K562 (cell line): Measurements from ENCODE around the gene SLC22A23. TPM values are rescaled to one million over a fixed set of nuclear protein-coding genes. Genes with fewer than 3 reads are reported as not detected.

Experiments
- ARID2 ChIP-seq: fragments of 450-650 bp; IDR thresholded peaks from 2 replicates; pipeline ENCODE4 v1.6.1; 2017; ENCODE audit warnings: antibody characterized with exemption, mild to moderate bottlenecking
- CBFB ChIP-seq: sonication (generic); formaldehyde crosslinking; IDR thresholded peaks from 2 replicates; pipeline ENCODE4 v1.4.0; 2020; ENCODE audit warnings: mild to moderate bottlenecking, missing genetic modification reagents
- DACH1 ChIP-seq: fragments of 450-650 bp; IDR thresholded peaks from 2 replicates; pipeline ENCODE4 v1.6.1; 2018; ENCODE audit not compliant: partially characterized antibody
- FOXM1 ChIP-seq, 2 experiments: fragments of 450-650 bp in 1 of 2; sonication (generic) in 1 of 2; formaldehyde crosslinking in 1 of 2; IDR thresholded peaks; 2 replicates each; pipeline versions ENCODE4 v1.6.1 to v1.9.0; 2017 to 2022; ENCODE audit warnings: low read depth in 2 of 2, mild to moderate bottlenecking in 2 of 2, missing genetic modification reagents in 1 of 2, moderate library complexity in 1 of 2
- FUS ChIP-seq: fragments of 200-400 bp; formaldehyde crosslinking; optimal IDR thresholded peaks from 2 replicates; pipeline ENCODE3; 2017; ENCODE audit warnings: low read depth, low read length
- HMG20B ChIP-seq: fragments of 250-450 bp; sonication (Bioruptor Pico); IDR thresholded peaks from 2 replicates; pipeline ENCODE4 v1.5.0; 2021; ENCODE audit warnings: mild to moderate bottlenecking
- IRF2 ChIP-seq: sonication (generic); formaldehyde crosslinking; IDR thresholded peaks from 2 replicates; pipeline ENCODE4 v1.8.1; 2022; ENCODE audit warnings: mild to moderate bottlenecking, missing genetic modification reagents
- KAT8 ChIP-seq: fragments of 450-650 bp; IDR thresholded peaks from 2 replicates; pipeline ENCODE4 v1.6.1; 2016; ENCODE audit warnings: low read depth, mild to moderate bottlenecking
- KLF6 ChIP-seq: fragments of 250-450 bp; sonication (Bioruptor Pico); IDR thresholded peaks from 2 replicates; pipeline ENCODE4 v1.4.0; 2020; ENCODE audit warnings: mild to moderate bottlenecking, moderate library complexity, borderline replicate concordance
- MAFK ChIP-seq: IDR thresholded peaks from 2 replicates; pipeline ENCODE4 v1.6.1; 2011; ENCODE audit warnings: low read length, improper control_type of control experiment
- PML ChIP-seq: IDR thresholded peaks from 2 replicates; pipeline ENCODE4 v1.6.1; 2012; ENCODE audit warnings: low read length, inconsistent platforms
- SPI1 ChIP-seq: IDR thresholded peaks from 2 replicates; pipeline ENCODE4 v1.6.1; 2011; ENCODE audit warnings: low read depth, low read length, control low read depth, borderline replicate concordance
- STAG1 ChIP-seq: sonication (generic); formaldehyde crosslinking; IDR thresholded peaks from 2 replicates; pipeline ENCODE4 v1.5.0; 2020; ENCODE audit warnings: missing genetic modification reagents, borderline replicate concordance
- TEAD2 ChIP-seq: fragments of 450-650 bp; IDR thresholded peaks from 2 replicates; pipeline ENCODE4 v1.6.1; 2016; ENCODE audit warnings: missing genetic modification characterization, control low read depth, missing compliant biosample characterization
- ZBTB8A ChIP-seq: fragments of 450-650 bp; IDR thresholded peaks from 2 replicates; pipeline ENCODE4 v1.6.1; 2018; ENCODE audit warnings: mild to moderate bottlenecking, moderate library complexity; ENCODE audit not compliant: partially characterized antibody
- ZNF124 ChIP-seq: sonication (generic); formaldehyde crosslinking; IDR thresholded peaks from 2 replicates; pipeline ENCODE4 v1.8.1; 2022; ENCODE audit warnings: missing genetic modification reagents
- ZNF133 ChIP-seq: fragments of 250-450 bp; sonication (Bioruptor Pico); IDR thresholded peaks from 2 replicates; pipeline ENCODE4 v1.4.0; 2020; ENCODE audit warnings: mild to moderate bottlenecking
- ZNF274 ChIP-seq: IDR thresholded peaks from 2 replicates; pipeline ENCODE4 v1.6.1; 2011; ENCODE audit warnings: low read depth, mild to moderate bottlenecking, low read length, moderate library complexity, borderline replicate concordance
- ZNF3 ChIP-seq: fragments of 250-450 bp; sonication (Bioruptor Pico); IDR thresholded peaks from 2 replicates; pipeline ENCODE4 v1.5.0; 2021; ENCODE audit warnings: mild to moderate bottlenecking, moderate library complexity
- ZNF347 ChIP-seq: fragments of 450-650 bp; formaldehyde crosslinking; IDR thresholded peaks from 2 replicates; pipeline ENCODE4 v1.4.0; 2020; ENCODE audit warnings: low read depth, mild to moderate bottlenecking, moderate library complexity
- polyA plus RNA-seq, 8 experiments: library from polyadenylated mRNA; depleted of rRNA in 4 of 8; stranded (reverse) in 5 of 8; unstranded in 3 of 8; fragments of >200 nt; fragmentation: Nextera tagmentation in 2 of 8; fragmentation: Illumina TruSeq in 1 of 8; extraction: Ambion mirVana in 2 of 8; extraction: Trizol in 1 of 8; gene quantifications; 2 replicates each; pipeline versions ENCODE4 v1.2.1 to v1.2.3, GENCODE V29; 2011 to 2014; ENCODE audit warnings: inconsistent platforms in 1 of 8, missing spikeins in 1 of 8
- total RNA-seq, 7 experiments: library from RNA; depleted of rRNA in 6 of 7; stranded (reverse); fragments of >200 nt in 6 of 7; fragmentation: Illumina TruSeq in 2 of 7; extraction: Trizol in 2 of 7; gene quantifications; 2 replicates each; pipeline versions ENCODE4 v1.2.1 to v1.2.3, GENCODE V29; 2011 to 2021; ENCODE audit warnings: low replicate concordance in 1 of 7
- TF ChIP-seq, protein P1 (sequence below), 2 experiments: IDR thresholded peaks; 2 replicates each; pipeline ENCODE4 v1.6.1; 2012; ENCODE audit warnings: improper control_type of control experiment in 2 of 2, low read depth in 2 of 2, low read length in 2 of 2, borderline replicate concordance in 1 of 2
- TF ChIP-seq, protein P2 (sequence below): fragments of 250-450 bp; sonication (Bioruptor Pico); IDR thresholded peaks from 2 replicates; pipeline ENCODE4 v1.5.0; 2021
- TF ChIP-seq, protein P3 (sequence below): fragments of 450-650 bp; formaldehyde crosslinking; conservative IDR thresholded peaks from 2 replicates; pipeline ENCODE4 v1.4.0; 2022; ENCODE audit warnings: mild to moderate bottlenecking, missing genetic modification characterization

SLC22A23 gene
- total and polyA plus RNA-seq, 9 of the 15 experiments (the other 6 are each of a cell fraction or from before 2014, with no cell fraction given), result 0.30 to 8.7 (median 2.5) TPM

DNA sequence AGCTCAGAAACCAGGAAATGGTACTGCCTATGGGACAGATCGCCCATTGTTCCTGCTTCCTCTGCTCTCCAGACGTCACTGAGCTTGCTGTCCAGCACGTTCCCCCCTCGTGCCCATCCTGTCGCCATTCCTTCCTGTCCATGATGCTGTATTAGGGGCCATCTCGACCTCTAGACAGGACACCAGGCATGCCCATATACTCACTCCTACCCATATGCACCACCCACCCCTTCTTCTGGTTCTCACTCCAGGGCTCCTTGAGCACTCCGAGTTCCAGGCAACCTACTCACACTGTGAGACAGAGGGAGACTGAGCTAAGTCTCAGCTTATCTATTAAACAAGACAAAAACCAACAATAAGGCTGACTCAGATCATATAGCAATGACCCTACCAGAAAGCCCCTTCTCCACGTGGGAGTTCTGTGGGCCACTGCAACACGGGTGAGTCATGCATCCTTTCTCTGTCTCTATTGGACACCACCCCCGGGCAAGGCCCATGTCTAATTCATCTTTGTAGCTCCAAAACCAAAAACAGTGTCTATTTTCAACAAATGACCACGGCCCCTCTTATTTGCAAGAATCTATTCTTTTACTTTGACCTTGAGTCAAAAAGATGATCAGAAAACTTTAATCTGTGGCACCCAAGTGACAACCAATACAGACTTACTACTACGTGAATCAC is 132.4 kb downstream of the SLC22A23 start (continued):
- TF ChIP-seq, protein P1, sequence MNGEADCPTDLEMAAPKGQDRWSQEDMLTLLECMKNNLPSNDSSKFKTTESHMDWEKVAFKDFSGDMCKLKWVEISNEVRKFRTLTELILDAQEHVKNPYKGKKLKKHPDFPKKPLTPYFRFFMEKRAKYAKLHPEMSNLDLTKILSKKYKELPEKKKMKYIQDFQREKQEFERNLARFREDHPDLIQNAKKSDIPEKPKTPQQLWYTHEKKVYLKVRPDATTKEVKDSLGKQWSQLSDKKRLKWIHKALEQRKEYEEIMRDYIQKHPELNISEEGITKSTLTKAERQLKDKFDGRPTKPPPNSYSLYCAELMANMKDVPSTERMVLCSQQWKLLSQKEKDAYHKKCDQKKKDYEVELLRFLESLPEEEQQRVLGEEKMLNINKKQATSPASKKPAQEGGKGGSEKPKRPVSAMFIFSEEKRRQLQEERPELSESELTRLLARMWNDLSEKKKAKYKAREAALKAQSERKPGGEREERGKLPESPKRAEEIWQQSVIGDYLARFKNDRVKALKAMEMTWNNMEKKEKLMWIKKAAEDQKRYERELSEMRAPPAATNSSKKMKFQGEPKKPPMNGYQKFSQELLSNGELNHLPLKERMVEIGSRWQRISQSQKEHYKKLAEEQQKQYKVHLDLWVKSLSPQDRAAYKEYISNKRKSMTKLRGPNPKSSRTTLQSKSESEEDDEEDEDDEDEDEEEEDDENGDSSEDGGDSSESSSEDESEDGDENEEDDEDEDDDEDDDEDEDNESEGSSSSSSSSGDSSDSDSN (IDR thresholded peaks at IDR 0.05; ENCODE audit: borderline replicate concordance in 1 of 2, low read depth in 2 of 2, low read length in 2 of 2), result no peak
- TF ChIP-seq IRF2 (CRISPR knock-in tag), result no peak
- TF ChIP-seq TEAD2, result no peak
- no peak for TF ChIP-seq PML
- TF ChIP-seq ZNF347, result no peak
- TF ChIP-seq ZNF133 (CRISPR knock-in tag), result no peak
- no peak for TF ChIP-seq ZNF3
- no peak for TF ChIP-seq STAG1 (CRISPR knock-in tag)
- TF ChIP-seq CBFB, result no peak
- TF ChIP-seq FUS, result no peak
- no peak for TF ChIP-seq KAT8
- TF ChIP-seq ZNF124 (CRISPR knock-in tag), result no peak
- TF ChIP-seq HMG20B, result no peak
- no peak for TF ChIP-seq ZNF274
- TF ChIP-seq, protein P2, sequence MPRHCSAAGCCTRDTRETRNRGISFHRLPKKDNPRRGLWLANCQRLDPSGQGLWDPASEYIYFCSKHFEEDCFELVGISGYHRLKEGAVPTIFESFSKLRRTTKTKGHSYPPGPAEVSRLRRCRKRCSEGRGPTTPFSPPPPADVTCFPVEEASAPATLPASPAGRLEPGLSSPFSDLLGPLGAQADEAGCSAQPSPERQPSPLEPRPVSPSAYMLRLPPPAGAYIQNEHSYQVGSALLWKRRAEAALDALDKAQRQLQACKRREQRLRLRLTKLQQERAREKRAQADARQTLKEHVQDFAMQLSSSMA (CRISPR knock-in tag), result no peak
- no peak for TF ChIP-seq SPI1
- no peak for TF ChIP-seq ARID2
- TF ChIP-seq, protein P3, sequence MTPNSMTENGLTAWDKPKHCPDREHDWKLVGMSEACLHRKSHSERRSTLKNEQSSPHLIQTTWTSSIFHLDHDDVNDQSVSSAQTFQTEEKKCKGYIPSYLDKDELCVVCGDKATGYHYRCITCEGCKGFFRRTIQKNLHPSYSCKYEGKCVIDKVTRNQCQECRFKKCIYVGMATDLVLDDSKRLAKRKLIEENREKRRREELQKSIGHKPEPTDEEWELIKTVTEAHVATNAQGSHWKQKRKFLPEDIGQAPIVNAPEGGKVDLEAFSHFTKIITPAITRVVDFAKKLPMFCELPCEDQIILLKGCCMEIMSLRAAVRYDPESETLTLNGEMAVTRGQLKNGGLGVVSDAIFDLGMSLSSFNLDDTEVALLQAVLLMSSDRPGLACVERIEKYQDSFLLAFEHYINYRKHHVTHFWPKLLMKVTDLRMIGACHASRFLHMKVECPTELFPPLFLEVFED (CRISPR knock-in tag), result no peak
- no peak for TF ChIP-seq KLF6 (CRISPR knock-in tag)
- no peak for TF ChIP-seq ZBTB8A
- TF ChIP-seq FOXM1 (IDR thresholded peaks at IDR 0.05; ENCODE audit: low read depth), result 0 out of 2 replicates have a peak, but pooled peaks have one; percentile 23
- TF ChIP-seq FOXM1 (CRISPR knock-in tag; IDR thresholded peaks at IDR 0.05; ENCODE audit: low read depth), result no peak
- peak; percentile 83 for TF ChIP-seq DACH1
- TF ChIP-seq MAFK, result peak; percentile 70; the same call in 1 of the 2 replicates
